ENCODE measurements around the gene USB1. TPM values are rescaled to one million over a fixed set of nuclear protein-coding genes. Genes with fewer than 3 reads are reported as not detected.

The USB1 gene
- total RNA-seq, 2 experiments from 2014 or later = 32.9 to 37.5 TPM

DNA sequence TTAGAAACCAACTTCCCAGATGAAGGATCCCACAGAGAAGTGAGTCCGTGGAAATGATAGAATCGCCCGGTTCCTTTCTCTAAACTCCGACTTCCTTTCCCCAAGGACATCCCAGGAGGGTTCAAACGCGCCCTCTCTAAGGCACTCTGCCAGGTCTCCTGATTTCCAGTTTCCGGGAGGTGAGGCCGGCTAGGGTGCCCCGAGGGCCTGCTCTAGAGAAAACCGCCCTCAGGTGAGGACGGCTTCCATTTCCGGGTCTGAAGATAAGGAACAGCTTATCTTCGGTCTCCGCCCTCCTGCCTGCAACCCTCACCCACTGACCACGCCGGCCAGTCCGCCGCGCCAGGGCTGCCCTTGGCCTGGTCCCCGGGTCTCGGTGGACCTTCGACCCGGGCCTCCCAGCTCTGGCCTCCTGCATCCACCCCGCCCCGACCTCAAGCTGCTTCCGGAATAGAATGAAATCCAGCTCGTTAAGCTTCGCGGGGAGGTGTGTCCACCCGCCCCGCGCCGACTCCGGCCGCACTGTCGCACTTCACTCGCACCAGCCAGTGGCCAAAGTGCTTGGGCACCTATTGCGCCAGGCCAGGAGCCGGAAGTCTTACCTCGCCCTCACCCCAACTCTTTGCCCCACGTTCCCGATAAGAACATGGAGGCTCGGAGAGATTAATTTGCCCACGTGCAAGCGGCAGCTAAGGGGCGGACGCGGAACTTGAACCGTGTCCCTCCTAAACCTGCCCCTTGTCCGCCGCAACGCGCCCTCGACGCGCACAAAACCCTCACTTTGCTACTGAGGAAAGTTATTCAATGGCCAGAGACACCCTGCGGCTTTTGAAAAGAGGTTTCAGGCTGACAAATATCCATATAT, 23.5 kb downstream of the USB1 start:
- Mint-ChIP-seq H3K27me3 (peaks cover 5% of the 10 kb centered on the region), H3K4me3 (peak overlapping the region; percentile 75), H3K36me3 (ENCODE audit: low read depth) (no peaks in the 10 kb centered on the region), H3K27ac (peak overlapping the region; percentile 72), H3K4me1 (ENCODE audit: low read depth) (peaks cover 12% of the 10 kb centered on the region), H3K9me3 (no peaks in the 10 kb centered on the region)
- DNase-seq (peak; percentile 47), ATAC-seq (peak; percentile 17)
- intact Hi-C loops (cut with micrococcal nuclease) = loop anchor here (5.0 to 10.0 kb wide), 2 partner anchors 103 to 280 kb away; partner anchors contain the start of gene CFAP20
- TF ChIP-seq, protein P1, sequence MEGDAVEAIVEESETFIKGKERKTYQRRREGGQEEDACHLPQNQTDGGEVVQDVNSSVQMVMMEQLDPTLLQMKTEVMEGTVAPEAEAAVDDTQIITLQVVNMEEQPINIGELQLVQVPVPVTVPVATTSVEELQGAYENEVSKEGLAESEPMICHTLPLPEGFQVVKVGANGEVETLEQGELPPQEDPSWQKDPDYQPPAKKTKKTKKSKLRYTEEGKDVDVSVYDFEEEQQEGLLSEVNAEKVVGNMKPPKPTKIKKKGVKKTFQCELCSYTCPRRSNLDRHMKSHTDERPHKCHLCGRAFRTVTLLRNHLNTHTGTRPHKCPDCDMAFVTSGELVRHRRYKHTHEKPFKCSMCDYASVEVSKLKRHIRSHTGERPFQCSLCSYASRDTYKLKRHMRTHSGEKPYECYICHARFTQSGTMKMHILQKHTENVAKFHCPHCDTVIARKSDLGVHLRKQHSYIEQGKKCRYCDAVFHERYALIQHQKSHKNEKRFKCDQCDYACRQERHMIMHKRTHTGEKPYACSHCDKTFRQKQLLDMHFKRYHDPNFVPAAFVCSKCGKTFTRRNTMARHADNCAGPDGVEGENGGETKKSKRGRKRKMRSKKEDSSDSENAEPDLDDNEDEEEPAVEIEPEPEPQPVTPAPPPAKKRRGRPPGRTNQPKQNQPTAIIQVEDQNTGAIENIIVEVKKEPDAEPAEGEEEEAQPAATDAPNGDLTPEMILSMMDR (IDR thresholded peaks at IDR 0.05) = no peak
- CTCF ChIA-PET = interaction anchor here (0.8 to 3.2 kb wide), 6 partner anchors 9 to 282 kb away, joined by 3 to 16 read pairs (median 5); partner anchors contain the start of gene CFAP20
- POLR2A ChIA-PET = interaction anchor here (1.3 kb wide), 1 partner anchor 106 kb away, joined by 3 read pairs; no protein-coding TSS in a partner anchor

GRCh38 chr16:58025351-58026138, 24.3 kb downstream of the USB1 start, which contains the start of gene MMP15:
MMP15 (plus strand) TSS chr16:58025754; CDS start chr16:58026351, 597 bp downstream.
- Mint-ChIP-seq H3K4me1 (ENCODE audit: low read depth) (peaks cover 11% of the 10 kb centered on the region), H3K27me3 (peaks cover 5% of the 10 kb centered on the region), H3K9me3 (no peaks in the 10 kb centered on the region), H3K27ac (peak within 1 kb of the TSS; percentile 72), H3K4me3 (peak within 1 kb of the TSS; percentile 75), H3K36me3 (ENCODE audit: low read depth) (no peaks in the 10 kb centered on the region)
- TF ChIP-seq, protein P1 (IDR thresholded peaks at IDR 0.05) = no peak
- POLR2A ChIA-PET = interaction anchor here (0.9 to 1.3 kb wide), 2 partner anchors 102 to 105 kb away, joined by 3 read pairs; no protein-coding TSS in a partner anchor
- CTCF ChIA-PET = interaction anchor here (0.8 to 3.2 kb wide), 5 partner anchors 9 to 104 kb away, joined by 3 to 16 read pairs (median 6); partner anchors contain the start of gene CFAP20
- intact Hi-C loops (cut with micrococcal nuclease) = loop anchor here (10.0 kb wide), 1 partner anchor 279 kb away; no protein-coding TSS in a partner anchor
- ATAC-seq (peak; percentile 69), DNase-seq (peak; percentile 73)

GRCh38 chr16:58026139-58026704, 25.0 kb downstream of the USB1 start:
- ChIA-PET POLR2A (interaction anchor here (0.9 kb wide), 1 partner anchor 102 kb away, joined by 3 read pairs; no protein-coding TSS in a partner anchor), CTCF (interaction anchor here (1.2 to 3.2 kb wide), 3 partner anchors 72 to 103 kb away, joined by 3 to 16 read pairs (median 11); partner anchors contain the start of gene CFAP20)
- Mint-ChIP-seq H3K4me1 (ENCODE audit: low read depth) (peaks cover 7% of the 10 kb centered on the region), H3K27ac (no peak overlapping the region), H3K9me3 (no peaks in the 10 kb centered on the region), H3K27me3 (peaks cover 5% of the 10 kb centered on the region), H3K36me3 (ENCODE audit: low read depth) (no peaks in the 10 kb centered on the region), H3K4me3 (peak overlapping the region; percentile 50)
- TF ChIP-seq, protein P1 (IDR thresholded peaks at IDR 0.05) = no peak
- ATAC-seq = no peak
- intact Hi-C loops (cut with micrococcal nuclease) = loop anchor here (10.0 kb wide), 1 partner anchor 279 kb away; no protein-coding TSS in a partner anchor
- no peak for DNase-seq

DNA sequence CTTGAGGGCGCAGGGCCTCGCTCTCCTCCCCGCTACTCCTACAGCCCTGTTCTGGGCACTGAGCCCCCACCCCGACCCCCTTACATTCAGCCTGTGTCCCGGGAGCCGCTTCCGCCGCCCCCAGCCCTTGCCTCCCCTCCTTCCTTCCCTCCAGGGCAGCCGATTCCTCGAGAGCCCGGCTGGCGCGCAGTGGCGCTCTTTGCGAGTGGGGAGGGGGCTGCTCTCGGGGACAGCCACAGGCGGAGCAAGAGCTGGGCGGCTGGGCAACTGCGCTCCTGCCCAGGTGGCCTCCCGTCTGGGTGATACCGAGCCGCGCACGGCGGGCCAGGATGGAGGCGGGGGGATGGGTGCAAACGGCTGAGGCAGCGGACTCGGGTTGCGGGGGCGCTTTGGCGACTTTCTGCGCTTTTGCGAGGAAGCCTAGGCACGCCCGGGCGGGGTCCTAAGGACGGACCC, 25.5 kb downstream of the USB1 start:
- DNase-seq = no peak
- no peak for ATAC-seq
- ChIA-PET POLR2A (interaction anchor here (0.9 kb wide), 1 partner anchor 101 kb away, joined by 3 read pairs; no protein-coding TSS in a partner anchor), CTCF (interaction anchor here (2.4 kb wide), 1 partner anchor 100 kb away, joined by 11 read pairs; no protein-coding TSS in a partner anchor)
- no peaks in the 10 kb centered on the region for H3K9me3 Mint-ChIP-seq
- no peaks in the 10 kb centered on the region for H3K36me3 Mint-ChIP-seq (ENCODE audit: low read depth)
- TF ChIP-seq, protein P1 (IDR thresholded peaks at IDR 0.05) = no peak
- no peak overlapping the region for H3K27ac Mint-ChIP-seq
- peaks cover 7% of the 10 kb centered on the region for H3K4me1 Mint-ChIP-seq (ENCODE audit: low read depth)
- H3K27me3 Mint-ChIP-seq = peaks cover 5% of the 10 kb centered on the region
- intact Hi-C loops (cut with micrococcal nuclease) = loop anchor here (10.0 kb wide), 1 partner anchor 278 kb away; no protein-coding TSS in a partner anchor
- peak overlapping the region; percentile 50 for H3K4me3 Mint-ChIP-seq

All from activated CD8-positive, alpha-beta T cell treated with anti-CD3 and anti-CD28 coated beads for 36 hours (primary cell).